Ishikawa (cell line): ENCODE measurements around the gene LLGL1.

Experiments used
- CEBPB ChIP-seq: IDR thresholded peaks from 2 replicates; pipeline ENCODE4 v1.6.1; 2012
- EGR1 ChIP-seq: IDR thresholded peaks from 2 replicates; pipeline ENCODE4 v1.6.1; 2012
- EP300 ChIP-seq: IDR thresholded peaks from 2 replicates; pipeline ENCODE4 v1.6.1; 2012; ENCODE audit warnings: borderline replicate concordance
- MAX ChIP-seq: IDR thresholded peaks from 2 replicates; pipeline ENCODE4 v1.6.1; 2012
- RAD21 ChIP-seq: IDR thresholded peaks from 2 replicates; pipeline ENCODE4 v1.6.1; 2012; ENCODE audit warnings: low read depth
- REST ChIP-seq: IDR thresholded peaks from 2 replicates; pipeline ENCODE4 v1.6.1; 2012; ENCODE audit warnings: low read depth, mild to moderate bottlenecking
- TEAD4 ChIP-seq: IDR thresholded peaks from 2 replicates; pipeline ENCODE4 v1.6.1; 2012
- USF1 ChIP-seq: IDR thresholded peaks from 2 replicates; pipeline ENCODE4 v1.6.1; 2012

GRCh38 chr17:18183334-18184142 is 41.9 kb upstream of the LLGL1 start, which contains the start of gene ALKBH5:
- TF ChIP-seq EP300: no peak
- no peak for TF ChIP-seq CEBPB
- TF ChIP-seq RAD21: no peak
- peak; percentile 21; the same call in 1 of the 2 replicates for TF ChIP-seq MAX
- no peak for TF ChIP-seq EGR1
- TF ChIP-seq TEAD4: peak; percentile 27; the same call in 1 of the 2 replicates
- TF ChIP-seq USF1: peak; percentile 46; the same call in 1 of the 2 replicates
- TF ChIP-seq REST: no peak
